GM23338 (cell line): ENCODE data around the gene DLG4. TPM values are rescaled to one million over a fixed set of nuclear protein-coding genes. Genes with fewer than 3 reads are reported as not detected.

Experiments used
- ATAC-seq: fragments of 200-7000 bp; cut with Tn5 transposase; 3 replicates; pipeline ENCODE4 v1.9.1; 2020
- DNase-seq: peaks from one replicate; pipeline ENCODE4 v3.0.0-alpha.2; 2015; ENCODE audit warnings: low spot score
- H2AFZ ChIP-seq: fragments of 200-600 bp; sonication (generic); 2 replicates; pipeline ENCODE4 v1.8.0; 2016; ENCODE audit warnings: antibody characterized with exemption, mild to moderate bottlenecking, moderate library complexity
- H3F3A ChIP-seq: fragments of 200-600 bp; sonication (generic); replicated peaks from 2 replicates; pipeline ENCODE4 v1.8.0; 2017; ENCODE audit warnings: antibody characterized with exemption, mixed run types, low read depth
- H3K27ac ChIP-seq: fragments of 200-600 bp; sonication (generic); 2 replicates; pipeline ENCODE4 v1.6.1; 2016; ENCODE audit warnings: low read depth
- H3K27me3 ChIP-seq: fragments of 200-600 bp; sonication (generic); 2 replicates; pipeline ENCODE4 v1.8.0; 2016; ENCODE audit warnings: mild to moderate bottlenecking, mixed run types, moderate library complexity; ENCODE audit not compliant: insufficient read depth
- H3K36me3 ChIP-seq: fragments of 200-600 bp; sonication (generic); 2 replicates; pipeline ENCODE4 v1.8.0; 2016; ENCODE audit warnings: mild to moderate bottlenecking; ENCODE audit not compliant: insufficient read depth
- H3K4me1 ChIP-seq: fragments of 200-600 bp; sonication (generic); 2 replicates; pipeline ENCODE4 v1.8.0; 2016; ENCODE audit warnings: mild to moderate bottlenecking, moderate library complexity; ENCODE audit not compliant: insufficient read depth
- H3K4me2 ChIP-seq: fragments of 200-600 bp; sonication (generic); 2 replicates; pipeline ENCODE4 v1.7.1; 2017; ENCODE audit warnings: mixed run types
- H3K4me3 ChIP-seq: fragments of 200-600 bp; sonication (generic); 2 replicates; pipeline ENCODE4 v1.6.1; 2016; ENCODE audit warnings: mixed run types
- H3K79me2 ChIP-seq: fragments of 200-600 bp; sonication (generic); replicated peaks from 2 replicates; pipeline ENCODE4 v1.8.0; 2017; ENCODE audit warnings: mild to moderate bottlenecking; ENCODE audit not compliant: insufficient read depth
- H3K9me2 ChIP-seq: fragments of 200-600 bp; sonication (generic); 2 replicates; pipeline ENCODE4 v1.8.0; 2017; ENCODE audit not compliant: insufficient read depth
- H4K20me1 ChIP-seq: fragments of 200-600 bp; sonication (generic); replicated peaks from 2 replicates; pipeline ENCODE4 v1.8.0; 2017; ENCODE audit warnings: mild to moderate bottlenecking; ENCODE audit not compliant: insufficient read depth
- H3K27ac Mint-ChIP-seq: 2 replicates; pipeline ENCODE4 v1.8.0; 2020; ENCODE audit warnings: inconsistent platforms, mild to moderate bottlenecking, moderate library complexity, mixed read lengths
- H3K27me3 Mint-ChIP-seq: 3 replicates; pipeline ENCODE4 v1.8.0; 2022; ENCODE audit warnings: low read depth, mild to moderate bottlenecking, moderate library complexity, mixed read lengths, inconsistent platforms; ENCODE audit not compliant: insufficient read depth, poor library complexity
- H3K36me3 Mint-ChIP-seq: 3 replicates; pipeline ENCODE4 v1.8.0; 2021; ENCODE audit warnings: low read depth, mild to moderate bottlenecking, inconsistent platforms, moderate library complexity, mixed read lengths
- H3K4me1 Mint-ChIP-seq: 3 replicates; pipeline ENCODE4 v1.8.0; 2020; ENCODE audit warnings: mild to moderate bottlenecking, inconsistent platforms, mixed read lengths
- H3K4me3 Mint-ChIP-seq: 3 replicates; pipeline ENCODE4 v1.8.0; 2021; ENCODE audit warnings: moderate library complexity, mild to moderate bottlenecking, inconsistent platforms, mixed read lengths
- H3K9me3 Mint-ChIP-seq: 3 replicates; pipeline ENCODE4 v1.8.0; 2020; ENCODE audit warnings: moderate library complexity, mild to moderate bottlenecking, inconsistent platforms, mixed read lengths
- CREB1 ChIP-seq: fragments of 250-450 bp; sonication (Bioruptor Pico); IDR thresholded peaks from 2 replicates; pipeline ENCODE4 v1.5.0; 2020; ENCODE audit warnings: low read depth, mild to moderate bottlenecking, moderate library complexity
- CTCF ChIP-seq, 2 experiments: fragments of 200-600 bp in 1 of 2; sonication (generic) in 1 of 2; conservative IDR thresholded peaks; 2 replicates each; pipeline versions ENCODE4 v1.5.1 to v1.6.1; 2016 to 2017; ENCODE audit warnings: antibody characterized with exemption in 2 of 2, low read depth in 2 of 2, mild to moderate bottlenecking in 2 of 2, moderate library complexity in 1 of 2
- EZH2 ChIP-seq: fragments of 200-600 bp; sonication (generic); IDR thresholded peaks from one replicate; pipeline ENCODE4 v1.8.0; 2017; ENCODE audit warnings: antibody characterized with exemption, mild to moderate bottlenecking, low read depth; ENCODE audit not compliant: unreplicated experiment
- EZH2phosphoT487 ChIP-seq: fragments of 200-600 bp; sonication (generic); IDR thresholded peaks from one replicate; pipeline ENCODE4 v1.8.1; 2018; ENCODE audit warnings: antibody characterized with exemption; ENCODE audit not compliant: unreplicated experiment
- NANOG ChIP-seq: IDR thresholded peaks from 2 replicates; pipeline ENCODE4 v1.6.1; 2016; ENCODE audit warnings: antibody characterized with exemption, borderline replicate concordance
- POLR2AphosphoS5 ChIP-seq: IDR thresholded peaks from 2 replicates; pipeline ENCODE4 v1.6.1; 2016; ENCODE audit warnings: antibody characterized with exemption, low read depth
- STAT1 ChIP-seq: IDR thresholded peaks from one replicate; pipeline ENCODE4 v1.6.1; 2016; ENCODE audit warnings: antibody characterized with exemption; ENCODE audit not compliant: unreplicated experiment
- ZNF331 ChIP-seq: fragments of 250-450 bp; sonication (Bioruptor Pico); IDR thresholded peaks from 2 replicates; pipeline ENCODE4 v1.5.0; 2020; ENCODE audit warnings: low read depth, mild to moderate bottlenecking, moderate library complexity
- polyA plus RNA-seq: library from polyadenylated mRNA; unstranded; fragments of >200 nt; fragmentation: Nextera tagmentation; extraction: Ambion mirVana; gene quantifications from 2 replicates; pipeline ENCODE4 v1.2.1, GENCODE V29; 2016
- total RNA-seq: library from RNA; depleted of rRNA; stranded (reverse); fragments of >200 nt; shearing (Covaris generic); gene quantifications from 2 replicates; pipeline ENCODE4 v1.2.3, GENCODE V29; 2014
- TF ChIP-seq, protein P1 (sequence below): IDR thresholded peaks from 2 replicates; pipeline ENCODE4 v1.6.1; 2016; ENCODE audit warnings: antibody characterized with exemption

DLG4 gene
- total and polyA plus RNA-seq, 2 experiments from 2014 or later = 11.1 to 31.0 TPM

DNA sequence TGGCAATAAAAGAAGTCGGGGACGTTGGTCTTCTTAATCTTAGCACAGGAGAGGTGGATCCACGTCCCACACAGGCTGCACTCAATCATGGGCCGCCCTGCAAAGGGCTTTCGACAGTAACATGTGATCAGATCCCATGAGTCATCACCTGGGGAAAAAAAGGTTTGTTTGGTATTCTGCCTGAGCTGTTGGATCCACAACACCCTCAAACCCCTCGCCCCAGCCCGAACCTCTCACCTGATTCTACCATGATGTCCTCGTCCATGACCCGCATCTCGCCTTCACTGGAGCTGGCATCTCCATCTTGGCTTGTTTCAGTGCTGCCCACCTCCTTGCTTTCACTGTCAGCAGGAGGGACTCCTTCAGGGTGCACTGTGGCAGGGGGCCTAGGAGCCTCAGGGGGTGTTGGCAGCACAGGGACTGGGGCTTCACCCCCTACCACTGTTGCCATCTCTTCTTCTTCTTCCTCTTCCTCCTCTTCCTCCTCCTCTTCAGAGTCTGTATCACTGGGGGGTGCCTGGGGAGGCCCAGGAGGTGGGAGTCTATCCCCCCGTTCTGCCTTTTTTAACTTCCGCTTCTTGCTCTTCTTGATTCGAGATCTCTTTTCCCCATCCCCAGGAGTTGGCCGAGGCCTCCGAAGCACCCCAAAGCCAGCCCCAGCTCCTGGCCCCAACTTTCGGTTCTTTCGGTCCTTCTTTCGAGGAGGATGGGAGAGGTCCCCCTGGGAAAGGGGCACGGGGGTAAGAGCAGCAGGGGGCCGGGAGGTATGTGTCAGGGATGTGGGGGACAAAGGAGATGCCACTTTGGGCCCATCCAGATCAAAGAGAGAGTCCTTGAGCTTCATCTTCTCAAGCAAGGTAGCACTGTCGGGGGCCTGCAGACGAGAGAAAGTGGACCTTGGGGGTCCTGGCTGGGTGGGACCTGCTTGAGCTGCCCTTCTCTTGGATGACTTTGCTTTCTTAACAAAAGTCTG lies 16.3 kb upstream of the DLG4 start:
- Histone ChIP-seq H3K79me2 (peaks cover 67% of the 10 kb centered on the region), H3K4me2 (no peak overlapping the region), H3K4me1 (peaks cover 23% of the 10 kb centered on the region), H3K36me3 (peaks cover 17% of the 10 kb centered on the region), H3K4me3 (no peak overlapping the region), H2AFZ (no peak overlapping the region), H3K27ac (0 out of 2 replicates have a peak overlapping the region, but pooled peaks have one; percentile 88), H3K27me3 (no peaks in the 10 kb centered on the region), H3K9me2 (no peaks in the 10 kb centered on the region), H3F3A (peaks cover 36% of the 10 kb centered on the region), H4K20me1 (peaks cover 33% of the 10 kb centered on the region)
- peak overlapping the region; percentile 87 for H3K4me3 Mint-ChIP-seq
- H3K27me3 Mint-ChIP-seq = peaks cover 23% of the 10 kb centered on the region
- H3K4me1 Mint-ChIP-seq = peaks cover 39% of the 10 kb centered on the region
- peaks cover 50% of the 10 kb centered on the region for H3K36me3 Mint-ChIP-seq
- ATAC-seq (no peak), DNase-seq (no peak)
- H3K27ac Mint-ChIP-seq = no peak overlapping the region; the same call in 1 of the 2 replicates
- no peak for TF ChIP-seq ZNF331 (CRISPR knock-in tag)
- no peak for TF ChIP-seq STAT1
- no peak for TF ChIP-seq CREB1
- TF ChIP-seq NANOG = no peak
- TF ChIP-seq EZH2 = no peak
- TF ChIP-seq EZH2phosphoT487 = no peak
- TF ChIP-seq CTCF (conservative IDR thresholded peaks at IDR 0.05; ENCODE audit: low read depth in 2 of 2) = no peak
- peaks cover 3% of the 10 kb centered on the region for H3K9me3 Mint-ChIP-seq

DNA sequence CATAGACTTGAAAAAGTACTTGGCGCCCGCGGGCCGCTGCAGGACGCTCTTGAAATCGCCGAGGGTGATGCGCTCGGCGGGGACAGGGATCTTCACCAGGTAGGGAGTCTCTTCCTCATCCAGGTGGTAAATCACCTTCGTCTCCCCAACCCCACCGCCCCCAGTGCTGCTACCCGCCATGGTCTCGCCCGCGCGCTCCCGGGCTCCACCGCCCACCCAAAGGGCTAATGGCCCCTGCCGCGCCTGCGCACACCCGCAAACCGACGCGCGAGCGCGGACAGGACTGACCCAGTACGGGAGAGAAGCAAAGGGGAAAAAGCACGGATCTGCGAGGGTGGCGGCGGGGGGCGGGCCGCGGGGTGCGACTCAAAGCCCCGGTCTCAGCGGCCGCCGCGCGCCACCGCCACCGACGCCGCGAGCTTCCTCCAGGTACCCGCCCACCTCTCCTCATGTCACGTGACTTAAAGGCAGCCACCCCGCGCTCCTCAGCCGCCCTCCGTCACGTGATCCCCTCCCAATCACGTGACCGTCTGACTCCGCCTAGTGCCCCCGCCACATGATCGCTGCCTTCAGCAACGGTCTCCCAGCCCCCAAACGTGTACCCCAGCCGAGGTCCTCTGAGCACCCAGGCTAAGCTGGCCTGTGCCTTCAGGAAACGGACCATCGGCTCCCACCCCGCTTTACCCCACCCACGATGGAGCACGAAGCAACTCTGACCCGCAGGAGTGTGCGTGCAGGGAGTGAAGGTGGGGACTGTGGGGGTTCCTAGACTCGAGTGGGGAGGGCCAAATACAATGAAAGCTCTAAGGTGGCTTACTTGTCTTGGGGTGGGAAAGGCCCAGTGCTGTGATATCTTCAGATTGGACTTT lies 14.7 kb upstream of the DLG4 start, which contains the start of gene DVL2:
TSS of gene DVL2 (minus strand) at position 435 of the 869 bp plus-strand sequence. CDS start at position 180, 255 bp downstream.
- DNase-seq (peak; percentile 99), ATAC-seq (peak; percentile 42)
- Histone ChIP-seq H3K4me1 (peaks cover 21% of the 10 kb centered on the region), H3K27ac (peak within 1 kb of the TSS; percentile 85), H3K4me3 (peak within 1 kb of the TSS; percentile 97), H4K20me1 (peaks cover 37% of the 10 kb centered on the region), H3K79me2 (peaks cover 74% of the 10 kb centered on the region), H3K27me3 (no peaks in the 10 kb centered on the region), H3K9me2 (no peaks in the 10 kb centered on the region), H2AFZ (peak within 1 kb of the TSS; percentile 88), H3K4me2 (peak within 1 kb of the TSS; percentile 97), H3F3A (peaks cover 36% of the 10 kb centered on the region), H3K36me3 (peaks cover 11% of the 10 kb centered on the region)
- peaks cover 52% of the 10 kb centered on the region for H3K36me3 Mint-ChIP-seq
- H3K9me3 Mint-ChIP-seq = peaks cover 3% of the 10 kb centered on the region; the same call in 2 of the 3 replicates
- peaks cover 19% of the 10 kb centered on the region for H3K27me3 Mint-ChIP-seq
- peaks cover 26% of the 10 kb centered on the region for H3K4me1 Mint-ChIP-seq
- peak within 1 kb of the TSS; percentile 100 for H3K4me3 Mint-ChIP-seq
- H3K27ac Mint-ChIP-seq = peak within 1 kb of the TSS; percentile 97
- TF ChIP-seq, protein P1, sequence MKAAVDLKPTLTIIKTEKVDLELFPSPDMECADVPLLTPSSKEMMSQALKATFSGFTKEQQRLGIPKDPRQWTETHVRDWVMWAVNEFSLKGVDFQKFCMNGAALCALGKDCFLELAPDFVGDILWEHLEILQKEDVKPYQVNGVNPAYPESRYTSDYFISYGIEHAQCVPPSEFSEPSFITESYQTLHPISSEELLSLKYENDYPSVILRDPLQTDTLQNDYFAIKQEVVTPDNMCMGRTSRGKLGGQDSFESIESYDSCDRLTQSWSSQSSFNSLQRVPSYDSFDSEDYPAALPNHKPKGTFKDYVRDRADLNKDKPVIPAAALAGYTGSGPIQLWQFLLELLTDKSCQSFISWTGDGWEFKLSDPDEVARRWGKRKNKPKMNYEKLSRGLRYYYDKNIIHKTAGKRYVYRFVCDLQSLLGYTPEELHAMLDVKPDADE = peak; percentile 61; the same call in 1 of the 2 replicates
- peak; percentile 78 for TF ChIP-seq CREB1
- TF ChIP-seq NANOG = no peak
- peak; percentile 100 for TF ChIP-seq POLR2AphosphoS5
